Glutamatergic neuron (in vitro differentiated cells): ENCODE measurements around the gene EPB41L2. TPM values are rescaled to one million over a fixed set of nuclear protein-coding genes. Genes with fewer than 3 reads are reported as not detected.

ENCODE experiments used
- DNase-seq: peaks from one replicate; pipeline ENCODE4 v3.0.0; 2022
- H3K27ac Mint-ChIP-seq: one replicate; pipeline ENCODE4 v1.8.0; 2020; ENCODE audit warnings: mild to moderate bottlenecking, mixed read lengths, inconsistent platforms; ENCODE audit not compliant: unreplicated experiment
- H3K27me3 Mint-ChIP-seq: one replicate; pipeline ENCODE4 v1.8.0; 2020; ENCODE audit warnings: mild to moderate bottlenecking, moderate library complexity, mixed read lengths, inconsistent platforms; ENCODE audit not compliant: unreplicated experiment
- H3K36me3 Mint-ChIP-seq: one replicate; pipeline ENCODE4 v1.8.0; 2020; ENCODE audit warnings: mild to moderate bottlenecking, mixed read lengths, inconsistent platforms; ENCODE audit not compliant: unreplicated experiment
- H3K4me1 Mint-ChIP-seq: one replicate; pipeline ENCODE4 v1.8.0; 2020; ENCODE audit warnings: mild to moderate bottlenecking, low read depth, mixed read lengths, inconsistent platforms; ENCODE audit not compliant: unreplicated experiment
- H3K4me3 Mint-ChIP-seq: one replicate; pipeline ENCODE4 v1.8.0; 2020; ENCODE audit warnings: mild to moderate bottlenecking, mixed read lengths, inconsistent platforms; ENCODE audit not compliant: unreplicated experiment
- H3K9me3 Mint-ChIP-seq: one replicate; pipeline ENCODE4 v1.8.0; 2020; ENCODE audit warnings: mild to moderate bottlenecking, moderate library complexity, mixed read lengths, inconsistent platforms; ENCODE audit not compliant: unreplicated experiment
- CTCF ChIP-seq: fragments of 200-600 bp; sonication (generic); IDR thresholded peaks from one replicate; pipeline ENCODE4 v1.5.0; 2021; ENCODE audit not compliant: partially characterized antibody, unreplicated experiment
- total RNA-seq: library from RNA; stranded (reverse); fragmentation: NEBNext Ultra II Directional; extraction: Animal tissue kit (Norgen Biotek cat#: 25700); gene quantifications from one replicate; pipeline ENCODE4 v1.2.1, GENCODE V29; 2021; ENCODE audit not compliant: unreplicated experiment

Gene EPB41L2
- total RNA-seq, 1 donor from 2014 or later: 36.2 TPM

- Mint-ChIP-seq H3K9me3 (no peaks in the 10 kb centered on the region), H3K27ac (no peak overlapping the region), H3K4me1 (peaks cover 5% of the 10 kb centered on the region), H3K4me3 (no peak overlapping the region), H3K27me3 (no peaks in the 10 kb centered on the region), H3K36me3 (no peaks in the 10 kb centered on the region)
- TF ChIP-seq CTCF: no peak
- no peak for DNase-seq
These were observed 95.3 kb downstream of the EPB41L2 start for GRCh38 chr6:130967502-130968445.

- Mint-ChIP-seq H3K27ac (no peak overlapping the region), H3K36me3 (no peaks in the 10 kb centered on the region), H3K9me3 (no peaks in the 10 kb centered on the region), H3K4me1 (peaks cover 5% of the 10 kb centered on the region), H3K4me3 (no peak overlapping the region), H3K27me3 (no peaks in the 10 kb centered on the region)
- TF ChIP-seq CTCF: no peak
- DNase-seq: no peak
These were observed 96.6 kb downstream of the EPB41L2 start for GRCh38 chr6:130966344-130966980.

GRCh38 chr6:130965656-130966055 lies 97.4 kb downstream of the EPB41L2 start:
- no peak for DNase-seq
- TF ChIP-seq CTCF: no peak
- Mint-ChIP-seq H3K27ac (no peak overlapping the region), H3K9me3 (no peaks in the 10 kb centered on the region), H3K27me3 (no peaks in the 10 kb centered on the region), H3K4me3 (no peak overlapping the region), H3K4me1 (peaks cover 5% of the 10 kb centered on the region), H3K36me3 (no peaks in the 10 kb centered on the region)

GRCh38 chr6:130964808-130965604 lies 98.0 kb downstream of the EPB41L2 start:
- Mint-ChIP-seq H3K4me1 (peaks cover 5% of the 10 kb centered on the region), H3K4me3 (no peak overlapping the region), H3K36me3 (no peaks in the 10 kb centered on the region), H3K27ac (no peak overlapping the region), H3K27me3 (no peaks in the 10 kb centered on the region), H3K9me3 (no peaks in the 10 kb centered on the region)
- no peak for TF ChIP-seq CTCF
- no peak for DNase-seq
